NCI-H2196 (cell line): ENCODE data around the gene ZDHHC1.
A peak's percentile ranks its signal among the peaks of the same experiment; 100 is the strongest.

ENCODE experiments used
- DNase-seq: peaks from one replicate; lab custom pipeline; 2025; ENCODE audit not compliant: unreplicated experiment; lab: John Stamatoyannopoulos, UW

Gene ZDHHC1

GRCh38 chr16:67447508-67448076 lies 31.3 kb upstream of the ZDHHC1 start:
- peak; percentile 7 for DNase-seq

- DNase-seq: no peak
Measured at GRCh38 chr16:67446968-67447507, 30.8 kb upstream of the ZDHHC1 start.

DNA sequence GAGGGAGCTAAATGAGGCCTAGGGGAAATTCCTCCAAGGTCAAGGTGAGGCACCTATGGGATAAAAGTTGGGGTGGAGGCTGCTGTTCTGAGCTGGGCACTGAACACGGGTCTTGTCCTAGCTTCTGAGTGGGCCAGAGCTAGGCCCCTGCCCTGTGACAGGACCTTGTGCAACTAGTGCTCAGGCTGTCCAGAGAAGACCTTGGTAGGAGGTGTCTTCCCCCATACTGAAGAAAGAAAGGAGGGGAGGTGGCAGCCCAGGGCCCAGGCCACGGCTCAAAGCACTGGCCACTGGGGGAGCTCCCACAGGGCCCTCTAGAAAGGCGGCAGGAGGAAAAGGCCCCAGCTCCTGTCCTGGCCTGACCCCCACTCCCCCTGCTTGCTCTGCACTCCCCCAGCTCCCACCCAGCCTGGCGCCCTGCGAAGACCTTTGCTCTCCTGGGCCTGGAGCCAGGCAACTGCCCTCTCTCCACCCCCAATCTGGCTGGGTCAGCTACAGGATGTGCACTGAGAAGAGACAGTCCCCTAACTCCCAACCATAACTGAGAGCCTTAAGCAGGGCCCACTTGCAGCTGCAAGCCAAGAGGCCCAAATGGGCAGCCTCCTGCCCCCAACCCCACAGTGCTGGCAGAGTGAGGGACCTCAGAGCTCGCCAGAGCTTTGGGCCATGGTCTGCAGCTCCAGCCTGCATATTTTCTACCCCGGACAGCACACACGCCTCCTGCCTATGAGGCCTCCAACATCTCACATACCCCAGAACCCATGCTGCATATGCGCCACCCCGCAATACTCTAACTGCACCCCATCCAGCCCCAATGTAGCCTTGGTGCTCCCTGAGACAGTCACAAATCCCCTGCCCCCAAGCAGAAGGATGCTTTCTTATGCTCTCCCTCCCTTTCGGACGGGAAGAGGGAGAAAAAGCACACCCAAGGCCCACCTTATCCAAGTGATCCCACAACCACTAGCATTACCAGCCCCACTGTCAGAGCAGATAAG lies 29.9 kb upstream of the ZDHHC1 start:
- DNase-seq: no peak

GRCh38 chr16:67445441-67445912 lies 29.2 kb upstream of the ZDHHC1 start:
- DNase-seq: no peak

- DNase-seq: no peak
Measured at GRCh38 chr16:67445126-67445426, 28.8 kb upstream of the ZDHHC1 start.

DNA sequence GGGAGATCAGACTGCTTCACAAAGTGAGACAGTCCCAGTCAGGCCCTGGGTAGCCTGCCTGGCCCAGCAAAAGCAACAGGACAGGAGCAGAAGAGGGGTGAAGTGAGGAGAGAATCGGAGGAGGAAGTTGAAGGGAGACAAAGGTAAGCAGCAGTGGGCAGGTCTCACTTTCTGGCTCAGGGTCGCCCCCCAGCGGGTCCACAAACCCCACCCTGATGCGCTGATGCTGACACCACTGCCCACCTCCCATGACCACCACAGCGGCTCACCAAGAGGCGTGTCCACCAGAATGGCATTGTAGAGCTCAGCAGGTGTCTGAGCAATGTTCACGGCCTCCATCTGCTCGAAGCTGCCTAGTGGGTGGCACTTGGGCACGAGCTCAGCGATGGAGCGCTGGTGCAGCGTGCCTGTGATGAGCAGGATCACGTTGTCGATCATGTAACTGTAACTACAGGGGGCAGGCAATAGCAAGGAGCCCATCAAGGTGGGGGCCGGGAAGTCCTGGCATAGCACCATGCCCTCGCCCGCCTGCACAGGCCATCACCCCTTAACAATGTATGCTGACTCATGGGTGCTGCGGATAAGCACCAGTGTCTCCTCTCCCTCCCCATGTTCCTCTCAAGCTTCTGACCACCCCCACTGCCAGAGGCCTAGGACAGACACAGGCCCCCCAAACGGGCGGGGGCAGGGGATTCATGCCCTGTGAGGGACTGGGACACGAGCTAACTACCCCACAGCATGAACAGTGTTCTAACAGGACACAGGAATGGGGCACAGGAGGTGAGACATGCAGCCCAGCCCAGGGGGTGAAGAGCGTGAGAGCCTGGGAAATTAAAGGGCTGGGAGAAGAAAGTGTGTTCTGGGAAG lies 28.2 kb upstream of the ZDHHC1 start:
- DNase-seq: no peak

- DNase-seq: no peak
Measured at GRCh38 chr16:67443265-67443664, 27.0 kb upstream of the ZDHHC1 start.

DNA sequence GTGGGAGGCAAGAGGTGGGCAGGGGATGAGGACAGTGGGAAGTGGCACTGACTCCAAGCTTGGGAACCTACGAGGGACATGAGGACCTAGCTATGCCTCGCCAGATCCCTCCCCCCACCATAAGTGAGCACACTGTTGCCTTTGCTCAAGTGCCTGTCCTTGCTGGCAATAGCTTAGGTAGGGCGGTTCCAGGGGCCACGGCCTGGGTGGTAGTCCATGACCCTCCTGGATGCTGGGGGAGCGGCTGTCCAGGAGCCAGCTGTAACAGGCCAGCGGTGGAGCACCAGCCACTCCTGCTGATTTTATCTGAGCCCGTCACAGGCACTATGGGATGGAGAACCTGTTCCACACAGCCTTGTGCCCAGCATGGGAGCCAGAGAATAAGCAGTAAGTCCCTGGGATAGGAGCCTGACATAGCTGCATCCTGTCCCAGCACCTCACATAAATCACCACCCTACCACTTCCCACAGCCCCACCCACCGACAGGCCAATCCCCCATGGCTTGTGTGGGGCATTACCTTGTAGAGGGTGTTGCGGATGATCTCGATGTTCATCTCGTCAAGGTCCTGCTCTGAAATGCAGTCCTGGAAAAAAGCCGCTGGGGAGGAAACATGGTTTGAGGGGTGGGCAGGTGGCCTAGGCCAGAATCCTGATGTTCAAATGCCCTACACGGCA lies 26.4 kb upstream of the ZDHHC1 start:
- DNase-seq: no peak

DNA sequence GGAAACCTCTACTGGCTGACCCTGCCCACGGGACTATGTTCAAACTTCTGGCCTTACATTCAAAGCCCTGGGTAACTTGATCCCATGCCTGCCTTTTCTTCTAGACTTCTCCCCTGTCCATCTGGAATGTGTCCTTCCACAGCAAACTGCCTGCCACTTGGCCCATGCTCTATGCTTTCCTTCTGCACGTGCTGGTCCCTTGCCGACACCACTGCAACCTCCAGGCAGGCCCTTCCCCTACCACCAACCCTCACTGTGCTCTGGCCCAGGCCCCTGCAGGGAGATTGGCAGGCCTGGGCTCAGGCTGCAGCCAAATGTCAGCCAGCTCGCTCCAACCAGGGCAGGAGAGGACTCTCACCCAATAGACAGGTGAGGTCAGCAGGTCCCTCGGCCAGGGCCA lies 25.6 kb upstream of the ZDHHC1 start:
- no peak for DNase-seq

DNA sequence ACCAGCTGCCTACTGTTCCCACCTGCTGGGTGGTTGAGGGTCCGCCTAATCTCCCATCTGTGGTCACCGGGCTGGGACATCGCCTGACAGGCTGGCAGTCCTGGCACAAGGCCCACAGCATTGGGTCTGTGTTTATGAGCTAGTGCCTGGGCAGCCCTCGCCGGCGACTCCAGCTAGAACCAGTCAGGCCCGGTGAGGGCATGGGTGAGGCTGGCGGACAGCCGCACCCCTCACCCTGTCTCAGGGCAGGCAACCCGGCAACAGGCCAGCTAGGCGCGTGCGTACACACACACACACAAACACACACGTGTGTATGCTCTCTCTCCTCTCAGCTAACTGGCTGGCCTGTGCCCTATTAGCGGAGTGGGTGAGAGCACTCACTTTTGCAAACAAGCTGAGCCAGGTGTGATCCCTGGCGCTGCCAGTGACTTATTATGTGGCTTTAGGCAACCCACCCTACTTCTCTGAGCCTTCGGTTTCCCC lies 25.0 kb upstream of the ZDHHC1 start:
- DNase-seq: peak; percentile 84

DNA sequence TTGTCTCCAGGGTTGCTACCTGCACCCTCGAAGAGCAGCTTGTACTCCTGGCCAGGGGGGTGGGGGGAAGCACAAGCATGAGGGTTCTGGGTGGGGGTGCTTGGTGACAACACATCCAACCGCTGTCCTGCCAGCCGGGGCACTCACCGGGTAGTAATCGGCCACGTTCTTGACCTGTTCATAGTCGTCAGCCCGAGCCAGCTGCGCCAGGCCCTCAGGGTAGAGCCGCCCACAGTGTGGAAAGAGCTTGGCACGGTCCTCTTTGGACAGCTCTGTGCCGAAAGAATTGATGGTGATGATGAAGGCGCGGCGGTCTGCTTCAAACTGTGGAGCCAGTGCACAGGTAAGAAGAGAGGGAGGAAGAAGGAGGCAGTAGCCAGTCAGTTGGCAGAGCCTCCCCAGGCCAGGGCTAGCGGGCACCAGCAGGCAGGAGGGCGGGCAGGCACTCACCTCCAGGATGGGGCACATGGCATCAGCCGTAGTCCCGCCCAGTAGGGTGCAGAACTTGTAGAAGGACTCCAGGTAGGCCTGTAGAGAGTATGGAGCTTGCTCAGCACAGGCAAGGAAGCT lies 22.6 kb upstream of the ZDHHC1 start:
- no peak for DNase-seq

DNA sequence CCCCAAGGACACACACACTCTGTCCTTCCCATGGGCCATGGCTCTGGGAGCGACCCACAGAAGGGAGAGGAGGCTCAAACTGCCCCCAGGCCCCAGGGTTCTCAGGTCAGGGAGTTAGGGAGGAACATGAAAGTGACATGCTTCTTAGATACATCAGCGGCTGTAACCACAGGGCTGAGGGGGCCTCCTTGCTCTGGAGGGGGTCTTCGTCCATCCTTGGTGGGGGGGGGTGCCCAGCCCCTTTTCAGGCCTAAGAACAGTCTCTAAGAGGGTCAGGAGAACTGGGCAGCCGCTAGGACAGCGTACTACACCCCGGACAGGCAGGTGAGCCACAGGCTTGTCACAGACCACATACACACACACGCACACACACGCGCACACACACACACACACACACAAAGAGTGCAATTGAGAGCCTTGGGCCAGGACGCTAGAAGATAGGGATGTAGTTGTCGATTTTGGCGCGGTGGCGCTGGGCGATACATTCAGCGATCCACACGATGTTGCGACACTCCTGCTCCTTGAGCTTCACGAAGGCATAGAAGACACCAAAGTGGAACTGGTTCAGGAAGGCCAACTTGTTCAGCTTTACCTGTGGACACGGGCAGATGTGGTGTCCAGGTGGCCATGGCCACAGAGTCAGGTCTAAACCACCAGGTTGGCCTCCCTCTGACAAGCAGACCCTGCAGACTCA lies 22.0 kb upstream of the ZDHHC1 start:
- no peak for DNase-seq

DNA sequence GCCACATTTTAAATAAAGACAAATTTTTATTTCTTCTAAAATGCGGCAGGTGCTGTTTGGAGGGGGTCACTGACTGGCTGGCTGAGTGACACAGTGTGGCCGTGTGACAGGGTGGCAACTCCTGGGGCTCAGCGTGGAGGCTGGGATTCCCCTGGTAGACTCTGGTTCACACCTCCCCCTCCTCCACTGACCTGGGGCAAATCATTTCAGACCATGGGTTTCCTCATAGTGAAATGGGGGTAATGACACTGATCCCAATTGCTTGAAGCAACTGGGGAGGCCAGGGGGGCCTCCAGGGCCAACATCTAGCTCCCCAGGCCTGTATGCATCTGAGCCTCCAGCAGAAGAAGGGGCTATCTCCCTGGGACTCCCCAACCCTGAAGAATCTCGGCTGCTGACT lies 21.2 kb upstream of the ZDHHC1 start:
- DNase-seq: no peak

- no peak for DNase-seq
Measured at GRCh38 chr16:67436640-67437193, 20.4 kb upstream of the ZDHHC1 start.

DNA sequence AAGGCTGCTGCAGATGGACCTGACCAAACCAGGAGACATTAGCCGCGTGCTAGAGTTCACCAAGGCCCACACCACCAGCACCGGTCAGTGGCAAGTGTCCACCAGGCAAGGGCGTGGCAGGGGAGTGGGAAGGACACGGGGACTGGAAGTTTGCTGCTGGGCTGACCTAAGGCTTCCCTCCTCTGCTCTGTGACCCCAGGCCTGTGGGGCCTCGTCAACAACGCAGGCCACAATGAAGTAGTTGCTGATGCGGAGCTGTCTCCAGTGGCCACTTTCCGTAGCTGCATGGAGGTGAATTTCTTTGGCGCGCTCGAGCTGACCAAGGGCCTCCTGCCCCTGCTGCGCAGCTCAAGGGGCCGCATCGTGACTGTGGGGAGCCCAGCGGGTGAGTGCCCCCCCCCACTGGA lies 19.5 kb upstream of the ZDHHC1 start:
- no peak for DNase-seq

DNA sequence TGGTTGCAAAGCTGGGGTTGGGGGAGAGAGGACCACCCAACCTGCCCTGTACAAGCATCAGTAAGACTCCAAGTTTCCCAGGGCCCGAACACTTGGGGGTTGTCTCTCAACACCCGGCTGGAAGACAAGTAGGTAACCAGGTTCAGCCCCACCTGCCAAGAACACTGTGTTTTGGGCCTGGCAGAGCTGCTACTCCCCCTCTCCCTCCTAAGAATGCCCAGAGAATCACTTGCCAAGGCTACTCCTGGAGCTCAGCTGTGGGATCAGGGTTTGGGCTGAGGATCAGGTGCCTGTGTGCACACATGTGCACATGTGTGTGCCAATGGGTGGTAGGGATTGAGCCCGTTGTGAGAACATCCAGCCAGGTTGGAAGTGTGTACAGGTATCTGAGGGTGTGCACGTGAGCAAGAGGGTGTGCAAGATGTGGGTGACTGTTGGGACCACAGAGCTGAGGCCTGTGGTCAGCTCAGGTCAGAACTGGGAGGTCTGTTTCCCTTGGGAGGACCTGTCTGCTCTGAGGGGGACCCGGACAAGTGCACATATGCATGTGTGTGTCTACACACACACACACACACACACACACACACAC lies 16.9 kb upstream of the ZDHHC1 start:
- DNase-seq: no peak

DNA sequence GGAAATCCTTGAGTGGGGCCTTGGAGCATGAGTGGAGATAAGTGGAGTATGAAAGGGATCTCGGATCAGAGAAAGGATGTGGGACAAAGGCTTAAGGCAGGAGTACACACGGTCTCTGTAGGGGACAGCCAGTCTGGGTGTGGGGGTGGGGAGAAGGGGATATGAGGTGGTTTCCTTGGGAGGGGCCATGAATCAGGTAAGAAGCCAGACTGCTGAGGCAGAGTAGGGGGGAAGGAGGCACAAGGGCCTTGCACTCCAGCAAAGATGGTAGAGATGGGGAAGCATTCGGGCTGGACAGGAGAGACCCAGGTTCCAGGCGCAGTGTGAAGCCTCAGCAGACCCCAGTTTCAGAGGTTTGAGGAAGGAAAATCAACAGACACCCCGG lies 16.2 kb upstream of the ZDHHC1 start:
- DNase-seq: no peak

GRCh38 chr16:67431775-67432505 lies 15.7 kb upstream of the ZDHHC1 start:
- DNase-seq: peak; percentile 36
